ENCODE measurements around the gene BAZ2B.

DNA sequence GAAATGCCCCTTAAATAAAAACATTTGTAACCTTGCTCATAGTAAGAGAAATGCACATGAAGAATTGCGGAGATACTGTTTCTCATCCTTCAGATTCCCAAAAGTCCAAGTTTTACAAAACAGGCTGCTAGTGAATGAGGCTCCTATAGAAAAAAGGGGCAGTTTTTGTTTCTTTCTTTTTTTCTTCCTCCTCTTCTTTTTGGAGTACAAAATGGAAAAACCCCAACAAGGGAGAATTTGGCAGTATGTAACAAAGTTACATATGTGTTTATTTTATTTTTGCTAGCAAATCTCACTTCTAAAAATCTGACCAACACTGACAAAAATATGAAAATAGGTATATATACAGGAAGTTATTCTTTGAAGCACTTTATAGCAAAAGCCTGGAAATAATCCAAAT, 7.1 kb upstream of the BAZ2B start:
- no peak for TF ChIP-seq CREB1 (CRISPR knock-in tag; IDR thresholded peaks at IDR 0.05; ENCODE audit: low read depth)
- TF ChIP-seq ZNF114 (CRISPR knock-in tag; IDR thresholded peaks at IDR 0.05): no peak
- no peak for TF ChIP-seq CTCF (conservative IDR thresholded peaks at IDR 0.05; ENCODE audit: low read depth in 2 of 2)
- no peak for TF ChIP-seq POLR2AphosphoS5 (IDR thresholded peaks at IDR 0.05; ENCODE audit: low read depth)
- TF ChIP-seq EZH2 (IDR thresholded peaks at IDR 0.05; ENCODE audit: low read depth, unreplicated experiment): no peak
- TF ChIP-seq EZH2phosphoT487 (IDR thresholded peaks at IDR 0.05; ENCODE audit: unreplicated experiment): no peak
- no peak for TF ChIP-seq STAT1 (IDR thresholded peaks at IDR 0.05; ENCODE audit: unreplicated experiment)
- TF ChIP-seq JUNB (IDR thresholded peaks at IDR 0.05; ENCODE audit: unreplicated experiment): no peak
- TF ChIP-seq ZNF331 (CRISPR knock-in tag; IDR thresholded peaks at IDR 0.05; ENCODE audit: low read depth): no peak

All from GM23338 (cell line).